ENCODE results near the gene TMEM63A.

- TF ChIP-seq CTCF (conservative IDR thresholded peaks at IDR 0.05; ENCODE audit: low read depth, low read length) (no peak; the same call in 1 of the 2 replicates), EZH2 (IDR thresholded peaks at IDR 0.05; ENCODE audit: low read length, unreplicated experiment) (no peak)
Measured at GRCh38 chr1:225855503-225856300, 26.5 kb downstream of the TMEM63A start.
